Hematopoietic multipotent progenitor cell treated with erythropoietin and hydrocortisone succinate and interleukin-3 and kit ligand, for 17 days (in vitro differentiated cells): ENCODE data around the gene COL23A1.

Experiments
- DNase-seq: peaks from one replicate; pipeline ENCODE4 v3.0.0-alpha.2; 2015; ENCODE audit warnings: low spot score

Gene COL23A1

GRCh38 chr5:178460174-178460573 lies 130.0 kb downstream of the COL23A1 start:
- no peak for DNase-seq

GRCh38 chr5:178458140-178458539 lies 132.1 kb downstream of the COL23A1 start:
- no peak for DNase-seq

- no peak for DNase-seq
These were observed 132.7 kb downstream of the COL23A1 start for GRCh38 chr5:178457471-178457870.

GRCh38 chr5:178455480-178455835 lies 134.7 kb downstream of the COL23A1 start:
- no peak for DNase-seq

- no peak for DNase-seq
These were observed 135.2 kb downstream of the COL23A1 start for GRCh38 chr5:178454821-178455479.

GRCh38 chr5:178454303-178454702 lies 135.9 kb downstream of the COL23A1 start:
- no peak for DNase-seq

- no peak for DNase-seq
These were observed 137.0 kb downstream of the COL23A1 start for GRCh38 chr5:178453224-178453623.

- peak; percentile 21 for DNase-seq
These were observed 139.8 kb downstream of the COL23A1 start for GRCh38 chr5:178450121-178451028.

GRCh38 chr5:178449163-178450070 lies 140.8 kb downstream of the COL23A1 start:
- peak; percentile 53 for DNase-seq

- no peak for DNase-seq
These were observed 144.7 kb downstream of the COL23A1 start for GRCh38 chr5:178445534-178445933.

- DNase-seq: no peak
These were observed 147.6 kb downstream of the COL23A1 start for GRCh38 chr5:178442405-178443257.

GRCh38 chr5:178441486-178442270 lies 148.5 kb downstream of the COL23A1 start:
- DNase-seq: no peak

- DNase-seq: no peak
These were observed 150.0 kb downstream of the COL23A1 start for GRCh38 chr5:178440181-178440580.

GRCh38 chr5:178439493-178440180 lies 150.6 kb downstream of the COL23A1 start:
- DNase-seq: no peak

GRCh38 chr5:178438796-178439195 lies 151.4 kb downstream of the COL23A1 start:
- no peak for DNase-seq

GRCh38 chr5:178437386-178438075 lies 152.7 kb downstream of the COL23A1 start:
- DNase-seq: no peak

- DNase-seq: no peak
These were observed 153.8 kb downstream of the COL23A1 start for GRCh38 chr5:178436326-178436940.

GRCh38 chr5:178435321-178436238 lies 154.6 kb downstream of the COL23A1 start:
- no peak for DNase-seq
